ENCODE data around the gene MLF2. TPM values are rescaled to one million over a fixed set of nuclear protein-coding genes. Genes with fewer than 3 reads are reported as not detected.

MLF2 gene
- total RNA-seq, 1 donor from 2014 or later, result 77.9 TPM

GRCh38 chr12:6699259-6699988 is 53.5 kb downstream of the MLF2 start:
- FAIRE-seq, result no peak
- no peak for DNase-seq (ENCODE audit: low spot score in 2 of 2)

GRCh38 chr12:6698352-6699046 is 54.4 kb downstream of the MLF2 start:
- FAIRE-seq, result no peak

More at GRCh38 chr12:6698352-6699046, 54.4 kb downstream of the MLF2 start:
- DNase-seq (ENCODE audit: low spot score in 2 of 2), result no peak

Small RNAs within 50 kb of the gene (small RNA-seq; reads per million reads assigned to genes)
- not detected for gene RNU6-781P

Other genes with a start within 250 kb of the MLF2 start
- 1,793 TPM for gene GAPDH, start 218.6 kb downstream of the MLF2 start, total RNA-seq
- gene IFFO1, start 197.1 kb downstream of the MLF2 start, total RNA-seq, result 4.9 TPM
- gene NOP2, start 184.8 kb downstream of the MLF2 start, total RNA-seq, result 9.4 TPM
- gene CHD4, start 145.8 kb downstream of the MLF2 start, total RNA-seq, result 201 TPM
- gene LPAR5, start 117.2 kb downstream of the MLF2 start, total RNA-seq, result 0.41 TPM
- gene ACRBP, start 105.7 kb downstream of the MLF2 start, total RNA-seq, result 0.41 TPM
- 81.9 TPM for gene ING4, start 90.0 kb downstream of the MLF2 start, total RNA-seq
- gene ZNF384, start 63.8 kb downstream of the MLF2 start, total RNA-seq, result 12.2 TPM
- gene PIANP, start 52.3 kb downstream of the MLF2 start, total RNA-seq, result 1.2 TPM
- gene COPS7A, start 29.1 kb downstream of the MLF2 start, total RNA-seq, result 24.5 TPM
- gene PTMS, start 13.2 kb upstream of the MLF2 start, total RNA-seq, result 47.7 TPM
- gene LAG3, start 19.4 kb upstream of the MLF2 start, total RNA-seq, result under 0.01 TPM
- gene CD4, start 36.4 kb upstream of the MLF2 start, total RNA-seq, result 2.0 TPM
- 81.1 TPM for gene GPR162, start 68.7 kb upstream of the MLF2 start, total RNA-seq
- 11.0 TPM for gene P3H3, start 75.3 kb upstream of the MLF2 start, total RNA-seq
- 1.2 TPM for gene GNB3, start 87.8 kb upstream of the MLF2 start, total RNA-seq
- gene CDCA3, start 98.1 kb upstream of the MLF2 start, total RNA-seq, result 2.9 TPM
- 77.5 TPM for gene USP5, start 99.0 kb upstream of the MLF2 start, total RNA-seq
- 293 TPM for gene TPI1, start 114.4 kb upstream of the MLF2 start, total RNA-seq
- gene SPSB2, start 120.2 kb upstream of the MLF2 start, total RNA-seq, result 1.6 TPM
- 6.5 TPM for gene LRRC23, start 151.7 kb upstream of the MLF2 start, total RNA-seq
- gene ENO2, start 161.4 kb upstream of the MLF2 start, total RNA-seq, result 169 TPM
- 11.8 TPM for gene ATN1, start 174.8 kb upstream of the MLF2 start, total RNA-seq
- gene RNU7-1, start 190.7 kb upstream of the MLF2 start, total RNA-seq, result not detected
- 322 TPM for gene C12orf57, start 190.9 kb upstream of the MLF2 start, total RNA-seq
- gene PTPN6, start 198.2 kb upstream of the MLF2 start, total RNA-seq, result 1.6 TPM
- 175 TPM for gene PHB2, start 217.5 kb upstream of the MLF2 start, total RNA-seq
- 22.4 TPM for gene EMG1, start 217.8 kb upstream of the MLF2 start, total RNA-seq

All from frontal cortex (tissue), 4 donors.